Mesenchymal stem cell (in vitro differentiated cells and primary cell): Measurements from ENCODE around the gene SGPP1.

Experiments
- DNase-seq: peaks from one replicate; pipeline ENCODE4 v3.0.0-alpha.2; 2013
- H2AFZ ChIP-seq: one replicate; pipeline ENCODE4 v1.6.1; 2013; ENCODE audit warnings: low read depth, mild to moderate bottlenecking, control low read depth, inconsistent platforms, low read length, moderate library complexity
- H2AK5ac ChIP-seq: 2 replicates; pipeline ENCODE4 v1.6.1; 2013; ENCODE audit warnings: low read length, moderate library complexity, mild to moderate bottlenecking, inconsistent platforms; ENCODE audit not compliant: severe bottlenecking
- H2BK120ac ChIP-seq: one replicate; pipeline ENCODE4 v1.6.1; 2013; ENCODE audit warnings: low read depth, mild to moderate bottlenecking, inconsistent platforms, low read length, moderate library complexity
- H2BK12ac ChIP-seq, 2 experiments: one replicate each; pipeline ENCODE4 v1.6.1; 2013; ENCODE audit warnings: inconsistent platforms in 2 of 2, low read length in 2 of 2, mild to moderate bottlenecking in 2 of 2, moderate library complexity in 2 of 2, control low read depth in 1 of 2
- H2BK15ac ChIP-seq: one replicate; pipeline ENCODE4 v1.6.1; 2013; ENCODE audit warnings: mild to moderate bottlenecking, low read depth, inconsistent platforms; ENCODE audit not compliant: poor library complexity, severe bottlenecking
- H2BK5ac ChIP-seq: 2 replicates; pipeline ENCODE4 v1.6.1; 2013; ENCODE audit warnings: low read depth, mild to moderate bottlenecking, low read length, control low read depth, inconsistent platforms; ENCODE audit not compliant: poor library complexity, severe bottlenecking
- H3K14ac ChIP-seq, 2 experiments: one replicate each; pipeline ENCODE4 v1.6.1; 2013; ENCODE audit warnings: inconsistent platforms in 2 of 2, low read length in 2 of 2, control low read depth in 1 of 2, mild to moderate bottlenecking in 1 of 2, moderate library complexity in 1 of 2
- H3K18ac ChIP-seq, 2 experiments: one replicate each; pipeline ENCODE4 v1.6.1; 2013; ENCODE audit warnings: inconsistent platforms in 2 of 2, low read length in 2 of 2, control low read depth in 1 of 2, low read depth in 1 of 2, mild to moderate bottlenecking in 1 of 2
- H3K23ac ChIP-seq, 2 experiments: one replicate each; pipeline ENCODE4 v1.6.1; 2013; ENCODE audit warnings: inconsistent platforms in 2 of 2, low read length in 2 of 2, mild to moderate bottlenecking in 2 of 2, moderate library complexity in 2 of 2, control low read depth in 1 of 2
- H3K27ac ChIP-seq: 2 replicates; pipeline ENCODE4 v1.5.1; 2013; ENCODE audit warnings: mild to moderate bottlenecking, moderate library complexity, low read length, control low read depth, inconsistent platforms; ENCODE audit not compliant: poor library complexity, severe bottlenecking
- H3K27me3 ChIP-seq, 2 experiments: 2 replicates each; pipeline versions ENCODE4 v1.6.1 to v1.7.0; 2013; ENCODE audit warnings: low read length in 2 of 2, mild to moderate bottlenecking in 2 of 2, moderate library complexity in 2 of 2, control low read depth in 1 of 2, inconsistent platforms in 1 of 2; ENCODE audit not compliant: control insufficient read depth in 1 of 2, insufficient read depth in 1 of 2
- H3K36me3 ChIP-seq, 2 experiments: 2 replicates each; pipeline versions ENCODE4 v1.6.1 to v1.7.0; 2013; ENCODE audit warnings: low read length in 2 of 2, control low read depth in 1 of 2, inconsistent platforms in 1 of 2, low read depth in 1 of 2, mild to moderate bottlenecking in 1 of 2; ENCODE audit not compliant: insufficient read depth in 2 of 2, control insufficient read depth in 1 of 2
- H3K4ac ChIP-seq, 2 experiments: one replicate each; pipeline ENCODE4 v1.6.1; 2013; ENCODE audit warnings: inconsistent platforms in 2 of 2, low read length in 2 of 2, mild to moderate bottlenecking in 2 of 2, moderate library complexity in 2 of 2, control low read depth in 1 of 2, low read depth in 1 of 2
- H3K4me1 ChIP-seq: 2 replicates; pipeline ENCODE4 v1.6.1; 2013; ENCODE audit warnings: low read depth, low read length, control low read depth; ENCODE audit not compliant: control insufficient read depth, insufficient read depth
- H3K4me2 ChIP-seq: 2 replicates; pipeline ENCODE4 v1.6.1; 2013; ENCODE audit warnings: low read length, mild to moderate bottlenecking, inconsistent platforms; ENCODE audit not compliant: poor library complexity, severe bottlenecking
- H3K4me3 ChIP-seq, 2 experiments: 2 replicates each; pipeline versions ENCODE4 v1.5.1 to v1.7.0; 2013; ENCODE audit warnings: low read length in 2 of 2, mild to moderate bottlenecking in 2 of 2, control low read depth in 1 of 2, low read depth in 1 of 2; ENCODE audit not compliant: insufficient read depth in 1 of 2
- H3K79me1 ChIP-seq: replicated peaks from 2 replicates; pipeline ENCODE4 v1.6.1; 2013; ENCODE audit warnings: mild to moderate bottlenecking, control low read depth, low read length, inconsistent platforms; ENCODE audit not compliant: poor library complexity, severe bottlenecking
- H3K9ac ChIP-seq: 2 replicates; pipeline ENCODE4 v1.7.0; 2013; ENCODE audit warnings: mild to moderate bottlenecking, low read length, moderate library complexity
- H3K9me3 ChIP-seq: 2 replicates; pipeline ENCODE4 v1.7.0; 2013; ENCODE audit warnings: mild to moderate bottlenecking, low read length; ENCODE audit not compliant: control insufficient read depth
- H4K8ac ChIP-seq: one replicate; pipeline ENCODE4 v1.6.1; 2013; ENCODE audit warnings: inconsistent platforms, mild to moderate bottlenecking, low read length, moderate library complexity
- H4K91ac ChIP-seq: one replicate; pipeline ENCODE4 v1.6.1; 2013; ENCODE audit warnings: mild to moderate bottlenecking, low read length, inconsistent platforms
- WGBS: methylation state at CpG from one replicate; pipeline ENCODE4 v1.1.7; 2013; ENCODE audit warnings: mixed read lengths; 5-methylcytosine and 5-hydroxymethylcytosine counted together

Gene SGPP1

GRCh38 chr14:63715360-63715759 lies 12.5 kb downstream of the SGPP1 start:
- H3K14ac ChIP-seq: no peak overlapping the region
- no peaks in the 10 kb centered on the region for H3K27me3 ChIP-seq
- no peak overlapping the region for H3K4me2 ChIP-seq
- WGBS: 92% methylated on average over 2 of the region's 2 CpGs
- H3K23ac ChIP-seq: no peak overlapping the region
- no peak overlapping the region for H3K9ac ChIP-seq
- no peak for DNase-seq
- H3K9me3 ChIP-seq: peaks cover 32% of the 10 kb centered on the region
- H2AK5ac ChIP-seq: no peak overlapping the region
- H2BK12ac ChIP-seq: no peak overlapping the region
- H2BK15ac ChIP-seq: no peak overlapping the region
- peak overlapping the region in 1 of 2 experiments; percentile 0 for H3K4me3 ChIP-seq
- H3K18ac ChIP-seq: no peak overlapping the region
- no peak overlapping the region for H3K4ac ChIP-seq
- H4K8ac ChIP-seq: no peak overlapping the region
- H2BK120ac ChIP-seq: no peak overlapping the region
- H3K4me1 ChIP-seq: no peaks in the 10 kb centered on the region
- H3K27ac ChIP-seq: no peak overlapping the region
- no peak overlapping the region for H2AFZ ChIP-seq
- H3K79me1 ChIP-seq: peaks cover 24% of the 10 kb centered on the region
- no peak overlapping the region for H4K91ac ChIP-seq
- peaks cover 5 to 15% of the 10 kb centered on the region in 2 experiments for H3K36me3 ChIP-seq
- H2BK5ac ChIP-seq: no peak overlapping the region

GRCh38 chr14:63713764-63714163 lies 14.1 kb downstream of the SGPP1 start:
- Histone ChIP-seq H3K4me2 (no peak overlapping the region), H3K4me3 (no peak overlapping the region), H3K79me1 (peaks cover 22% of the 10 kb centered on the region), H3K27ac (no peak overlapping the region), H3K23ac (no peak overlapping the region), H3K18ac (no peak overlapping the region), H3K4me1 (no peaks in the 10 kb centered on the region), H2BK120ac (no peak overlapping the region), H3K27me3 (no peaks in the 10 kb centered on the region), H3K9me3 (peaks cover 27% of the 10 kb centered on the region), H4K8ac (no peak overlapping the region), H2AFZ (no peak overlapping the region), H4K91ac (no peak overlapping the region), H3K4ac (no peak overlapping the region), H3K36me3 (peaks cover 3 to 9% of the 10 kb centered on the region in 2 experiments), H2BK15ac (no peak overlapping the region), H2BK5ac (no peak overlapping the region), H3K9ac (no peak overlapping the region), H3K14ac (no peak overlapping the region), H2AK5ac (no peak overlapping the region), H2BK12ac (no peak overlapping the region)
- peak; percentile 22 for DNase-seq

GRCh38 chr14:63713058-63713457 lies 14.8 kb downstream of the SGPP1 start:
- H2BK15ac ChIP-seq: no peak overlapping the region
- no peak for DNase-seq
- no peak overlapping the region for H3K23ac ChIP-seq
- H4K91ac ChIP-seq: no peak overlapping the region
- no peak overlapping the region for H2AFZ ChIP-seq
- H3K14ac ChIP-seq: no peak overlapping the region
- no peak overlapping the region for H3K18ac ChIP-seq
- H3K4ac ChIP-seq: no peak overlapping the region
- no peak overlapping the region for H3K4me2 ChIP-seq
- H2BK5ac ChIP-seq: no peak overlapping the region
- H2AK5ac ChIP-seq: no peak overlapping the region
- H3K27ac ChIP-seq: no peak overlapping the region
- peaks cover 3 to 9% of the 10 kb centered on the region in 2 experiments for H3K36me3 ChIP-seq
- peaks cover 22% of the 10 kb centered on the region for H3K79me1 ChIP-seq
- 90% methylated on average over 2 of the region's 2 CpGs for WGBS
- no peak overlapping the region for H4K8ac ChIP-seq
- H3K4me1 ChIP-seq: no peaks in the 10 kb centered on the region
- H2BK12ac ChIP-seq: no peak overlapping the region
- no peak overlapping the region for H3K4me3 ChIP-seq
- no peaks in the 10 kb centered on the region for H3K27me3 ChIP-seq
- no peak overlapping the region for H3K9ac ChIP-seq
- peaks cover 23% of the 10 kb centered on the region for H3K9me3 ChIP-seq
- H2BK120ac ChIP-seq: no peak overlapping the region

- Histone ChIP-seq H3K79me1 (peaks cover 21% of the 10 kb centered on the region), H2BK120ac (no peak overlapping the region), H2BK12ac (no peak overlapping the region), H4K8ac (no peak overlapping the region), H3K36me3 (peaks cover 3 to 9% of the 10 kb centered on the region in 2 experiments), H2BK15ac (no peak overlapping the region), H3K23ac (no peak overlapping the region), H4K91ac (no peak overlapping the region), H3K27me3 (no peaks in the 10 kb centered on the region), H3K4ac (no peak overlapping the region), H3K4me1 (no peaks in the 10 kb centered on the region), H2BK5ac (no peak overlapping the region), H3K9ac (no peak overlapping the region), H2AFZ (no peak overlapping the region), H3K14ac (no peak overlapping the region), H3K18ac (no peak overlapping the region), H3K4me3 (no peak overlapping the region), H2AK5ac (no peak overlapping the region), H3K4me2 (no peak overlapping the region), H3K27ac (no peak overlapping the region), H3K9me3 (peaks cover 14% of the 10 kb centered on the region)
- no peak for DNase-seq
These were observed 15.7 kb downstream of the SGPP1 start for GRCh38 chr14:63712123-63712522.
